GM21423 (cell line): ENCODE results near the gene DUOXA1.
"Not testable (repeated sequence)": the region's sequence is repeated elsewhere in the genome, so short reads cannot be mapped to it uniquely, and the experiment has no call there.

Source experiments
- ATAC-seq: cut with Tn5 transposase; IDR thresholded peaks from one replicate; pipeline ENCODE4 v1.9.1; 2021; ENCODE audit warnings: mild to moderate bottlenecking, moderate library complexity; ENCODE audit not compliant: unreplicated experiment

The DUOXA1 gene

GRCh38 chr15:45114751-45115085 is 15.0 kb downstream of the DUOXA1 start:
- ATAC-seq: no peak

GRCh38 chr15:45114076-45114750 is 15.5 kb downstream of the DUOXA1 start, which contains the start of the genes DUOX2 and DUOXA2:
Gene DUOX2 (minus strand): TSS chr15:45114172. CDS start chr15:45113411, 761 bp downstream.
Gene DUOXA2 (plus strand): TSS chr15:45114326. CDS start chr15:45114606, 280 bp downstream.
- ATAC-seq: no peak

GRCh38 chr15:45113380-45113990 is 16.2 kb downstream of the DUOXA1 start:
- ATAC-seq: no peak

DNA sequence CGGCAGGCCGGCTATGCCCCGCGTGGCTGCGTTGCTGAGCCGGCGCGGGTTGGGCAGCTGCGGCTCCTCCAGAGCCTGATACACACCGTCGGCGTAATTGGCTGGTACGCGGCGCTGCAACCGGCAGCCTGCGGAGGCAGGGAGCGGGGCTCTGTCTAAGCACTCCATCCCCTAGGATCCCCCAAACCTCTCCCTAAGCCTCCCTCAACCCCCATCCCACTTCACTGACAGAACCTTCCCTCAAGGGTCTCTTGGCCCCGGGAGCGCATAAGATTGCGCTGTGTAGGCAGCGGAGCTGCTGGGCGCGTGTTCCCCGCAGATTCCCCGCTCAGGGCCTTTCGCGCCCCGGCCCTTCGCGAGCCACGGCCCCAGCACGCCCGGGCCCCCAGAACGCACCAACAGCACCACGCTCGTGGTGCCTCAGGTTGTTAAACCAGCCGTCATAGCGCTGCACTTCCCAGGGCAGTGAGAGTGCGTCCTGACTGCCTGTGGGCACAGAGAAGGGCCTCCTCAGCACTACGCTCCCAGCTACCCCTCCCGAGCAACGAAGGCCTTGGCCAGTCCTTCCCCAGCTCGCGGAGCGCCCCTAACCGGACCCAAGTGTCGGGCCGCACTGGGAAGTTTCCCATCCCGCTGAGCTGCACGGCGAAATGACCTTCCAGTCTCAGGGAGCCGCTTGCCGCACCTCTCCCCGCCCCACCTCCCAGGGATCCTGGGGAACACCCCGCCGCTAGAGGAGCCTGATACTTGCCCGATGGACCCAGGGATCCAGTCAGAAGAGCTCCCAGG is 16.9 kb downstream of the DUOXA1 start:
- ATAC-seq: no peak

GRCh38 chr15:45112143-45112590 is 17.5 kb downstream of the DUOXA1 start:
- no peak for ATAC-seq

DNA sequence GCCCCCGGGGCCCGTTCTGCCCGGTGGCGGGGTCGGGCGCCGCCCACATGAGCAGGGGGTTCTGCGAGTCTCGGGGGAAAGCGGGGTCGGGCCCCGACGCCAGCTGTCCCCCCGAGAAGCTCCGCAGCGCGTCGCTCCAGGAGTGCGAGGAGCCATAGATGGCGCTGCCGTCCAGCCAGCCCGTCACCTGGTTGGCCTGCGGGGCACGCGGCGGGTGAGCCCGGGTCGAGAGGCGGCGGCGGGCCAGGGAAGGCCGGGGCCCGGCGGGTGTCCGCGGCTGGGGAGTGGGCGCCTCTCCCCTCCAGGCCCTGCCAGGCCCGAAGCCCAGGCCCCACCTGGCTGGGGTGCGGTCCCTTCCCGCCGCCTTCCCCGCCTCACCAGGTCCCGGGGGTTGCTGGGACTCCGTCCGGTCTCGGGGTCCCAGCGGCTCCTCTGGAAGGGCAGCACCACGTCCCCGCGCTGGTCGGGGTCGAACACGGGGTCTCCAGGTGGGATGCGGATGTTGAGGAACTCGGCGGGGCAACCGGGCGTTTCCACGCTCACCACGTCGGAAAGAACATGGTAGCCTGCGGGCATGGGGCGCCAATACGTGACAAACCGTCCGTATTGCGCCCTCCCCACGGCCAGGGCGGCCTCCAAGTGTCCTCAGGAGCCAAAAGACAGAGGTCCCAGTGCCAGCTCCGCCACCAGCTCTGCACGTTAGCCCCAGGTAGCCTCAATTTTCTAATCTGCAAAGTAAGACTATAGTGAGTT is 18.1 kb downstream of the DUOXA1 start:
- no peak for ATAC-seq

GRCh38 chr15:45110256-45110820 is 19.3 kb downstream of the DUOXA1 start:
- no peak for ATAC-seq

DNA sequence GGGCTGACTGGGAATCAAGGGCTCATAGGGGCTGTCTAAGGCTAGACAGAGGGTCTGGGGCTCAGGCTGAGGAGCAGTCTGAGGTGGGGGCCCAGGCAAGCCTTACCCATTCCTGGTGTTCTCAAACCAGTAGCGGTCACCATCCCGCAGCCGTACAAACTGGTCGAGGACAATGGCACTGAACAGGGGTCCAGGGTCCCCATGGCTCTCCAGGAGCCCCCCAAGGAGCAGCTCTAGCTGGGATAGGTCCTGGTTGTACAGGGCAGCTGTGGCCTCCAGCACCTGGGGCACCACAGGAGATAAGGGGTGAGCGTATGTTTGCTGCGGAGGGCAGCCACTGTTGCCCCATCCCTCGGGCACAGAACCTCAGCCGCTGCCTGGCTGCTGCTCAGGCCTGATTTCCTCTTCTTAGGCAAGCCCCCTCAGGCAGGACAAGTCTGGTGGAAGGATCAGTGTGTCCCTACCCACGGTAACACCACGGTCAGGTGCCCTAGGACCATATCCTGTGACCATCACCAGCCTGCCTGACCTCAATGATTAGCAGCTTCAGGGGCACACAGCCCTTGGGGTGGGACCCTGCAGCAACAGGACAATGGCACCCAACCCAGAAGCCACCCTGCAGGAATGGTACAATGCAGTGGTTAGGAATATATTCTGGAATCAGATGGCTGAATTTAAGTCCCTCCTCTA is 21.6 kb downstream of the DUOXA1 start:
- ATAC-seq: no peak

DNA sequence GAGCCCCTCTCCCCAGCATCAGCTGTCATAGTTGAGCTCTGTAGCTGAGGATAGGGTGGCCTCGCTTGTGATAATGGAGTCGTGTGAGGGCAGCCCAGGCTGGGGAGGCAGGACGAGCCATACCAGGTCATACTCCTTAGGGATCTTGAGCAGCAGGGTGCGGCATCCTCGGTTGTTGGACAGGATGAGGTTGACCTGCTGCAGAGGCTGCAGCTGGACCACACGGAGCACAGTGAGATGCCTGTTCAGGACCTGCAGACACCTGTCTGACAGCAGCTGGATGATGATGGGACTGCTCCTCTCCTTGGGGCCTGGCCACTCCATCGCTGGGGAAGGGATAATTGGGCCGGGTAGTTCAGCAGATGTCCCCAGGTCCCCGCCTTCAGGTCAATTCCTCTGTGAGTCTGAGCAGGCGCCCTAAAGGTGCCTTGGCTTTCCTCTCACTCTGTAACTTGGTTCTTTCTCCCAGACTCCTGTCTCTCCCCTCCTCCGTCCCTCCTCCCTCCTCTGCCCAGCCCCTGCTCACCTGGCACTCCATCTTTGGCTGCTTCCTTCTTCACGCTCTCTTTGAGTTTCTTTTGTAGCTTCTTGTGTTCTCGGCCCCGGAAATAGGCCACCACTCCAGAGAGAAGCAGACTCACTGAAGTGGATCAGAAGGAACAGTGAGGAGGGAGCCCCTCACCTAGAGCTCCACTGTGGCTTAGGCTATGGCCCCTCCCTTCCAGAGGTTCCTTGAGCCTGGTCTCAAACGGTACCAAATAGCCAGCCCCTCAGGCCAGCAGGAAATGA is 23.5 kb downstream of the DUOXA1 start:
- no peak for ATAC-seq

DNA sequence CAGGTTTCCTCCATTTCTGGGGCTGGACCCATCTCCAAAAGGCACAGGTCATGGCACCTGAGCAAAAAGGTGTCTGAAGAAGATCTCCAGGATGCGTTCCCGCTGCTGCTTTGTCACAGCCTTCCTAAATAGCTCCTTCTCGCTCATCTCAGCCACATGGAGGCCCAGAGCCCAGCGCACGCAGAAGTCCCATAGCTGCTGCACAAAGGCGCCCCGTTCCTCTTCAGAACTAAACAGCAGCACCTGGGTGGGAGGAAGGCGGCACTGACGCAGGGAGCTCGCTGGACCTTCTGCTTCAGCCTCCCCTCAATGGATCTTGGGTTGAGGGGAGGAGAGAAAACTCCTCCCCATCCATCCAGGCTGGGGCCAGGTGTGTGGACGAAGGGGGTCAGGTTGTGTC is 24.1 kb downstream of the DUOXA1 start:
- no peak for ATAC-seq

GRCh38 chr15:45104170-45104569 is 25.5 kb downstream of the DUOXA1 start:
- not testable (repeated sequence) for ATAC-seq

GRCh38 chr15:45102226-45102625 is 27.5 kb downstream of the DUOXA1 start:
- no peak for ATAC-seq

DNA sequence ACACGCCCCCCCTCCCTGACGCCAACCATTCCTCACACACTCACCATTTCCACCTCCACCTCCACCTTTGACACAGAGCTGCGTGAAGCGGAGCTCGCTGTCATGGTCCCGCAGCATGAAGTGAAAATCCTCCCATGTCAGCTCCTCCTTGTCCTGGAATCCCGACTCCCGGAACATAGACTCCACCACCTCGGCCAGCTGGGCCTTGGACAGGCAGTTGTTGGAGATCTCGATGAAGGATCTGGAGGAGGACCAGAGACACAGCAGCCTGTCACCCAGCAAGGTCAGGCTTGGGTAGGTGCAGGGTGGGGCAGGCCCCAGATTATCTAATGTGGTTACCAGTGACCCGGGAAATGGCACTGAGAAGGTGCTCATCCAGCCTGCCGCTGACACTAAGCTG is 27.9 kb downstream of the DUOXA1 start:
- no peak for ATAC-seq

DNA sequence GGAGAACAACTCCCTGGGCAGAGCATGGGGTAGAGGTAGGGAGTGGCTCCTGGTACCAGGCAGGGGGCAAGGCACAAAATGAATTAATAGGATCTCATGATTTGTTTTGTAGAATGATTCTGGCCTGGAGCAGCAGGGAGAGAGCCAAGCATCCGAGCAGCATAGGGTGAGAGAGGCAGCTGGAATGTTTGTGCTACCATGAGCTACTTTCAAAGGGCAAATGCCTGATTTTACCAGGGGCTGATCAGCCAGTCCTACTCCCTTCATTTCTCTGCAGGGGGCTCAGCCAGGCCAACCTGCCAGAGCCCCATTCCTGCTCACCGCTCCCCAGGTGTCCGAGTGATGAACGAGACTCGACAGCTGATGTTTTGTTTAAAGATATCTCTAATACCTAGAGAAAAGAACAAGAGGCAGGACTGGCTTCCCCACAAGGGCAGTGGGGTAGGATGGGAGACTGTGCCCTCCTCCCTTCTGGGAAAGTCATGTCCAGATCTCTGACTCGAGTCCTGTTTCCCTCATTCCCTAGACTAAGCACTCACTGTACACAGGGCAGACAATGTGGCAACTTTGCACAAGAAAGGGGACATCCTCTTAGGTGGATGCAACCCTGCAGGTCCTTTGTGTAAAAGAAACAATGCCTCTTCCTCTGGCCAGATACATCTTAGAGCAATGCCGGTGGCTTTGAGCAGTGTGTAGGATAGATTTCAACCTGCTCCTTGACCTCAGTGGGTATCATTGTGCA is 28.6 kb downstream of the DUOXA1 start:
- no peak for ATAC-seq

DNA sequence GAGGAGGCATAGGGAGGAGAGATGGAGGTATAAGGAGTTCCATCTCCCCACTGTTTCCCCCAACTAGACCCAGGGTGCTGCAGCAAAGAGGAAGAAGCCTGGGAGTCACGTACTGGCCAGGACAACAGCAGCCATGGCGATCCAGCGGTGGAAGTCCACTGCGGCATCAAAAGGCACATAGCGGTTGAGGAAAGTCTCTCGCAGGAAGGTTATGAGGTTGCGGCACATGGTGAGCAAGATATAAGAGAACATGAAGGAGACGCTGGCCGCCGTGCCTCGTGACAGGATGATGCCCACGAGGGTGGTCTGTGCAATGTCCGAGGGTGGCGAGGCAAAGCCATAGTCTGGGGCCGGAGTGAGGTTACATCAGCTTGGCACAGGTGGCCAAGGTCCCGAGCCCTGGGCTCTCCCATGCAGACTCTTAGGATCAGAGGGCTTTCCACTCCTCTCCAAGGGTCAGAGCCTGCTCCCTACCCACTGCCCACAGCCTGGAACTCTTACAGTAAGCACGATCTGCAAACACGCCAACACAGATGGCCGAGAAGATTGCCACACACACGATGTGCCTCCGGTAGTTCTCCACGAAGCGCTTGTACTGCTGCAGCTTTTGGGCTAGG is 30.0 kb downstream of the DUOXA1 start:
- no peak for ATAC-seq

DNA sequence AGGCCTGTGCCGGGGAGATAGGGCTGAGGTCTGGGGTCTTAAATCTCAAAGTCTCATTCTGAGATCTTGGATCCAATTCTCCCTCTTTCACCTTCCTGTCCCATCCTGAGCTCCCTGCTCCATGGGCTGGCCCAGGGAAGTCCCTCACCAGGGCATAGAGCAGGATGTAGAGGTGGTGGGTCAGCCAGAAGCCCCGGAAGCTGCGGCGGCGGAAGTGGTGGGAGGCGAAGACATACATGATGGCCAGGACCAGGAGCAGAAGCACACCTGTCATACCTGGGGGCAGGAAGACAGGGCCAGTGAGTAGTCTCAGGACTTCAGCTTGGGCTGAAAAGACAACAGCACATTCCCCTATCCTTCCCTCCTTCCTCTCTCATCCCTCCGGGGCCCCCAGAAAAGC is 32.2 kb downstream of the DUOXA1 start:
- no peak for ATAC-seq

GRCh38 chr15:45095661-45096060 is 34.0 kb downstream of the DUOXA1 start:
- ATAC-seq: no peak

- ATAC-seq: no peak
Observed at GRCh38 chr15:45094358-45094730, 35.3 kb downstream of the DUOXA1 start.
